HepG2 (cell line): ENCODE data around the gene CNIH3. TPM values are rescaled to one million over a fixed set of nuclear protein-coding genes. Genes with fewer than 3 reads are reported as not detected.

Experiments
- ATAC-seq: fragments of 200-7000 bp; cut with Tn5 transposase; 3 replicates; pipeline ENCODE4 v1.9.1; 2020; ENCODE audit warnings: mild to moderate bottlenecking, moderate library complexity
- BruUV-seq: library from RNA; stranded (reverse); fragments of 400-500 nt; replicated peaks from 2 replicates; lab custom pipeline; 2021; lab: Mats Ljungman, UMichigan
- CTCF ChIA-PET: fragments of 300-600 bp; formaldehyde crosslinking; extraction: SDS; loops from one replicate; lab custom pipeline; 2021; ENCODE audit warnings: low total read pairs, inconsistent platforms, low intra/inter-chr PET ratio; lab: Yijun Ruan, JAX
- POLR2A ChIA-PET: fragments of 350-600 bp; sonication (Branson Sonifier 250); formaldehyde crosslinking; loops from one replicate; lab custom pipeline; 2020; ENCODE audit warnings: antibody characterized with exemption, inconsistent platforms; lab: Yijun Ruan, JAX
- DNase-seq: peaks from one replicate; pipeline ENCODE4 v3.0.0-alpha.2; 2015; ENCODE audit warnings: low spot score
- FAIRE-seq: peaks from 3 replicates; lab custom pipeline; 2011; peaks lifted over from hg19 to GRCh38; lab: Jason Lieb, UNC
- H2AFZ ChIP-seq: one replicate; pipeline ENCODE4 v1.6.1; 2011; ENCODE audit warnings: low read length, inconsistent platforms
- H3K27ac ChIP-seq: fragments of 300-600 bp; 3 replicates; pipeline ENCODE4 v1.8.0; 2011; ENCODE audit warnings: mixed run types, mild to moderate bottlenecking, mixed read lengths, low read length, inconsistent platforms; ENCODE audit not compliant: insufficient read depth; ENCODE audit errors: extremely low read length
- H3K27me3 ChIP-seq, 2 experiments: fragments of 200-600 bp in 1 of 2; 2 replicates in 1 of 2; 3 replicates in 1 of 2; pipeline versions ENCODE4 v1.6.0 to v1.8.0; 2011; ENCODE audit warnings: low read length in 2 of 2, mild to moderate bottlenecking in 2 of 2, moderate library complexity in 2 of 2, inconsistent platforms in 1 of 2; ENCODE audit not compliant: insufficient read depth in 2 of 2, control insufficient read depth in 1 of 2
- H3K36me3 ChIP-seq, 2 experiments: fragments of 200-600 bp in 1 of 2; replicated peaks in 1 of 2; 2 replicates in 1 of 2; 3 replicates in 1 of 2; pipeline versions ENCODE4 v1.5.1 to v1.8.0; 2011; ENCODE audit warnings: low read length in 2 of 2, inconsistent platforms in 1 of 2; ENCODE audit not compliant: insufficient read depth in 2 of 2, control insufficient read depth in 1 of 2
- H3K4me1 ChIP-seq: 2 replicates; pipeline ENCODE4 v1.5.1; 2012; ENCODE audit warnings: low read length, inconsistent platforms; ENCODE audit not compliant: insufficient read depth
- H3K4me2 ChIP-seq: 2 replicates; pipeline ENCODE4 v1.6.0; 2011; ENCODE audit warnings: low read depth, low read length, inconsistent platforms
- H3K4me3 ChIP-seq, 3 experiments: fragments of 200-600 bp in 1 of 3; sonication (generic), shearing (Covaris generic) in 1 of 3; replicated peaks in 1 of 3; 2 replicates each; pipeline ENCODE4 v1.5.1; 2011 to 2016; ENCODE audit warnings: low read length in 3 of 3, inconsistent platforms in 2 of 3, low read depth in 2 of 3, mild to moderate bottlenecking in 2 of 3, control low read depth in 1 of 3, mixed read lengths in 1 of 3; ENCODE audit not compliant: insufficient read depth in 1 of 3
- H3K79me2 ChIP-seq: one replicate; pipeline ENCODE4 v1.6.1; 2011; ENCODE audit warnings: low read length, inconsistent platforms; ENCODE audit not compliant: insufficient read depth
- H3K9ac ChIP-seq: 2 replicates; pipeline ENCODE4 v1.6.0; 2011; ENCODE audit warnings: mild to moderate bottlenecking, low read depth, low read length, inconsistent platforms; ENCODE audit not compliant: insufficient read depth
- H3K9me3 ChIP-seq: 2 replicates; pipeline ENCODE4 v1.5.1; 2012; ENCODE audit warnings: mild to moderate bottlenecking, low read length
- H4K20me1 ChIP-seq: 2 replicates; pipeline ENCODE4 v1.6.0; 2011; ENCODE audit warnings: inconsistent platforms, mild to moderate bottlenecking, low read length, moderate library complexity; ENCODE audit not compliant: insufficient read depth
- AGO1 ChIP-seq: fragments of 200-400 bp; formaldehyde crosslinking; IDR thresholded peaks from 2 replicates; pipeline ENCODE4 v1.6.1; 2017; ENCODE audit warnings: mild to moderate bottlenecking, low read depth, low read length, moderate library complexity; ENCODE audit not compliant: poor library complexity, severe bottlenecking
- AHR ChIP-seq: IDR thresholded peaks from 2 replicates; pipeline ENCODE4 v1.6.1; 2018; ENCODE audit warnings: missing genetic modification reagents, missing compliant biosample characterization
- ATF7-NPFF ChIP-seq: sonication (generic); formaldehyde crosslinking; IDR thresholded peaks from 2 replicates; pipeline ENCODE4 v1.8.1; 2023; ENCODE audit warnings: mild to moderate bottlenecking, low read depth, missing genetic modification reagents, moderate library complexity
- HMG20A ChIP-seq: IDR thresholded peaks from 2 replicates; pipeline ENCODE4 v1.6.1; 2016; ENCODE audit warnings: borderline replicate concordance
- HOXA5 ChIP-seq: sonication (generic); formaldehyde crosslinking; IDR thresholded peaks from 2 replicates; pipeline ENCODE4 v1.4.0; 2020; ENCODE audit warnings: missing genetic modification reagents
- NR3C1 ChIP-seq: sonication (generic); formaldehyde crosslinking; IDR thresholded peaks from 2 replicates; pipeline ENCODE4 v1.4.0; 2020; ENCODE audit warnings: missing genetic modification reagents
- RARA ChIP-seq: IDR thresholded peaks from 2 replicates; pipeline ENCODE4 v1.6.1; 2016; ENCODE audit warnings: missing genetic modification reagents, missing compliant biosample characterization
- RELA ChIP-seq: sonication (generic); formaldehyde crosslinking; IDR thresholded peaks from 2 replicates; pipeline ENCODE4 v1.4.0; 2020; ENCODE audit warnings: missing genetic modification reagents
- ZNF30 ChIP-seq: sonication (generic); formaldehyde crosslinking; IDR thresholded peaks from 2 replicates; pipeline ENCODE4 v1.5.0; 2020; ENCODE audit warnings: mild to moderate bottlenecking, missing genetic modification reagents
- ZNF33B ChIP-seq: sonication (generic); formaldehyde crosslinking; IDR thresholded peaks from 2 replicates; pipeline ENCODE4 v1.5.1; 2020; ENCODE audit warnings: mild to moderate bottlenecking, missing genetic modification reagents
- ZNF367 ChIP-seq: sonication (generic); formaldehyde crosslinking; IDR thresholded peaks from 2 replicates; pipeline ENCODE4 v1.4.0; 2020; ENCODE audit warnings: missing genetic modification reagents, borderline replicate concordance
- ZNF383 ChIP-seq: sonication (generic); formaldehyde crosslinking; IDR thresholded peaks from 2 replicates; pipeline ENCODE4 v1.4.0; 2020; ENCODE audit warnings: missing genetic modification reagents, mild to moderate bottlenecking, borderline replicate concordance
- ZNF891 ChIP-seq: sonication (generic); formaldehyde crosslinking; IDR thresholded peaks from 2 replicates; pipeline ENCODE4 v1.5.0; 2020; ENCODE audit warnings: mild to moderate bottlenecking, missing genetic modification reagents
- WGBS: methylation state at CpG from one replicate; pipeline ENCODE4 v1.1.6; 2017; ENCODE audit warnings: low lambda C conversion rate; 5-methylcytosine and 5-hydroxymethylcytosine counted together
- in situ Hi-C: cut with HindIII; loops from 2 replicates; pipeline ENCODE4 v1.10.0; 2017; ENCODE audit warnings: low pct_unique_long_range_greater_than_20kb; ENCODE audit not compliant: extremely low pct_ligation_motif_present
- intact Hi-C: fragments of 100-400 bp; cut with micrococcal nuclease; formaldehyde crosslinking; loops from one replicate; pipeline ENCODE4 v1.10.0; 2022; ENCODE audit not compliant: unreplicated experiment
- polyA plus RNA-seq, 8 experiments: library from polyadenylated mRNA; depleted of rRNA in 3 of 8; stranded (reverse) in 7 of 8; unstranded in 1 of 8; fragments of >200 nt; fragmentation: Illumina TruSeq in 4 of 8; extraction: Trizol in 4 of 8; gene quantifications; 2 replicates each; pipeline versions ENCODE4 v1.2.1 to v1.2.3, GENCODE V29; 2011 to 2016; ENCODE audit warnings: low read depth in 4 of 8, missing spikeins in 1 of 8, mixed read lengths in 1 of 8; ENCODE audit not compliant: insufficient read depth in 1 of 8
- total RNA-seq, 5 experiments: library from RNA; depleted of rRNA; stranded (reverse); fragments of >200 nt; fragmentation: Illumina TruSeq; extraction: Trizol; gene quantifications; 2 replicates each; pipeline ENCODE4 v1.2.3, GENCODE V29; 2016; ENCODE audit warnings: low read depth in 1 of 5
- TF ChIP-seq, protein P1 (sequence below): sonication (generic); formaldehyde crosslinking; IDR thresholded peaks from 2 replicates; pipeline ENCODE4 v1.5.1; 2020; ENCODE audit warnings: mild to moderate bottlenecking, missing genetic modification reagents, moderate library complexity
- TF ChIP-seq, protein P2 (sequence below): sonication (generic); formaldehyde crosslinking; IDR thresholded peaks from 2 replicates; pipeline ENCODE4 v1.8.1; 2023; ENCODE audit warnings: mild to moderate bottlenecking, missing genetic modification reagents, borderline replicate concordance
- TF ChIP-seq, protein P3 (sequence below): sonication (generic); formaldehyde crosslinking; IDR thresholded peaks from 2 replicates; pipeline ENCODE4 v1.4.0; 2020; ENCODE audit warnings: missing genetic modification reagents

CNIH3 gene
- total and polyA plus RNA-seq, 2 of the 13 experiments (the other 11 are each of a cell fraction or from before 2014, with no cell fraction given) = 0.36 to 1.1 TPM

DNA sequence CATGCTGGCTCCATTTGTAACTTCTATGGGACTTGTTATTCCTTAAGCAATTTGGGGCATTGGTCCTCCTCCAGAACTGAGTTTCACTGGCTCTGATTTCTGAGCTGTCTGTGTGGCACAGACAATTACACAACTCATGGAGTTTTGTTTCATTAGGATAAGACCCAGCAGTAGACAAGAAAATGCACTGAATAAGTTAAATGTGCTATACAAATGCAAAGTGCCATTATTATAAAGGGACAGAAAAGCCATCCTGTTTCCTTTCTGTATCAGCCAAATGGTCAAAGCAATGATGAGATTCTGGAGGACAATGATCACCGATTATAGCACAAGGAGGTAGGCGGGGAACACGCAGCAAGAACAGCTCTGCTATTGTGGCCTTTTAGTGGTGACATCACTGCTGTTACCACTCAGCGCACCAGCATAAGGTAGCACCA lies 81.9 kb downstream of the CNIH3 start:
- H3K4me3 ChIP-seq = no peak overlapping the region
- H2AFZ ChIP-seq = no peak overlapping the region
- H3K27me3 ChIP-seq = no peaks in the 10 kb centered on the region
- no peak for FAIRE-seq
- ATAC-seq = no peak
- in situ Hi-C loops (no loop called here), intact Hi-C loops (no loop called here)
- H3K9ac ChIP-seq = no peak overlapping the region
- no peaks in the 10 kb centered on the region for H3K79me2 ChIP-seq
- ChIA-PET POLR2A (no interaction called here), CTCF (no interaction called here)
- H4K20me1 ChIP-seq = no peaks in the 10 kb centered on the region
- H3K9me3 ChIP-seq = no peaks in the 10 kb centered on the region
- no peak overlapping the region for H3K4me2 ChIP-seq
- H3K36me3 ChIP-seq = no peaks in the 10 kb centered on the region
- DNase-seq = no peak
- H3K27ac ChIP-seq = no peak overlapping the region
- no TSS peak for BruUV-seq
- WGBS = 31% methylated on average over 4 of the region's 4 CpGs
- no peaks in the 10 kb centered on the region for H3K4me1 ChIP-seq
- TF ChIP-seq HOXA5 (CRISPR knock-in tag) (no peak), RARA (CRISPR knock-in tag) (no peak), AGO1 (no peak), NR3C1 (CRISPR knock-in tag) (no peak), AHR (CRISPR knock-in tag) (no peak), ZNF891 (no peak), ZNF30 (CRISPR knock-in tag) (no peak), RELA (CRISPR knock-in tag) (no peak), ATF7-NPFF (no peak), HMG20A (CRISPR knock-in tag) (no peak), ZNF383 (CRISPR knock-in tag) (no peak), ZNF367 (no peak), ZNF33B (CRISPR knock-in tag) (no peak)
- TF ChIP-seq, protein P1, sequence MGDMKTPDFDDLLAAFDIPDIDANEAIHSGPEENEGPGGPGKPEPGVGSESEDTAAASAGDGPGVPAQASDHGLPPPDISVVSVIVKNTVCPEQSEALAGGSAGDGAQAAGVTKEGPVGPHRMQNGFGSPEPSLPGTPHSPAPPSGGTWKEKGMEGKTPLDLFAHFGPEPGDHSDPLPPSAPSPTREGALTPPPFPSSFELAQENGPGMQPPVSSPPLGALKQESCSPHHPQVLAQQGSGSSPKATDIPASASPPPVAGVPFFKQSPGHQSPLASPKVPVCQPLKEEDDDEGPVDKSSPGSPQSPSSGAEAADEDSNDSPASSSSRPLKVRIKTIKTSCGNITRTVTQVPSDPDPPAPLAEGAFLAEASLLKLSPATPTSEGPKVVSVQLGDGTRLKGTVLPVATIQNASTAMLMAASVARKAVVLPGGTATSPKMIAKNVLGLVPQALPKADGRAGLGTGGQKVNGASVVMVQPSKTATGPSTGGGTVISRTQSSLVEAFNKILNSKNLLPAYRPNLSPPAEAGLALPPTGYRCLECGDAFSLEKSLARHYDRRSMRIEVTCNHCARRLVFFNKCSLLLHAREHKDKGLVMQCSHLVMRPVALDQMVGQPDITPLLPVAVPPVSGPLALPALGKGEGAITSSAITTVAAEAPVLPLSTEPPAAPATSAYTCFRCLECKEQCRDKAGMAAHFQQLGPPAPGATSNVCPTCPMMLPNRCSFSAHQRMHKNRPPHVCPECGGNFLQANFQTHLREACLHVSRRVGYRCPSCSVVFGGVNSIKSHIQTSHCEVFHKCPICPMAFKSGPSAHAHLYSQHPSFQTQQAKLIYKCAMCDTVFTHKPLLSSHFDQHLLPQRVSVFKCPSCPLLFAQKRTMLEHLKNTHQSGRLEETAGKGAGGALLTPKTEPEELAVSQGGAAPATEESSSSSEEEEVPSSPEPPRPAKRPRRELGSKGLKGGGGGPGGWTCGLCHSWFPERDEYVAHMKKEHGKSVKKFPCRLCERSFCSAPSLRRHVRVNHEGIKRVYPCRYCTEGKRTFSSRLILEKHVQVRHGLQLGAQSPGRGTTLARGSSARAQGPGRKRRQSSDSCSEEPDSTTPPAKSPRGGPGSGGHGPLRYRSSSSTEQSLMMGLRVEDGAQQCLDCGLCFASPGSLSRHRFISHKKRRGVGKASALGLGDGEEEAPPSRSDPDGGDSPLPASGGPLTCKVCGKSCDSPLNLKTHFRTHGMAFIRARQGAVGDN (CRISPR knock-in tag) = no peak
- TF ChIP-seq, protein P2, sequence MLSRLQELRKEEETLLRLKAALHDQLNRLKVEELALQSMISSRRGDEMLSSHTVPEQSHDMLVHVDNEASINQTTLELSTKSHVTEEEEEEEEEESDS (CRISPR knock-in tag) = no peak
- TF ChIP-seq, protein P3, sequence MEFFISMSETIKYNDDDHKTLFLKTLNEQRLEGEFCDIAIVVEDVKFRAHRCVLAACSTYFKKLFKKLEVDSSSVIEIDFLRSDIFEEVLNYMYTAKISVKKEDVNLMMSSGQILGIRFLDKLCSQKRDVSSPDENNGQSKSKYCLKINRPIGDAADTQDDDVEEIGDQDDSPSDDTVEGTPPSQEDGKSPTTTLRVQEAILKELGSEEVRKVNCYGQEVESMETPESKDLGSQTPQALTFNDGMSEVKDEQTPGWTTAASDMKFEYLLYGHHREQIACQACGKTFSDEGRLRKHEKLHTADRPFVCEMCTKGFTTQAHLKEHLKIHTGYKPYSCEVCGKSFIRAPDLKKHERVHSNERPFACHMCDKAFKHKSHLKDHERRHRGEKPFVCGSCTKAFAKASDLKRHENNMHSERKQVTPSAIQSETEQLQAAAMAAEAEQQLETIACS (CRISPR knock-in tag) = no peak
